ENCODE results near the gene FLRT1. TPM values are rescaled to one million over a fixed set of nuclear protein-coding genes. Genes with fewer than 3 reads are reported as not detected.

FLRT1 gene
- polyA plus RNA-seq, 1 donor from 2014 or later, result 2.6 TPM

DNA sequence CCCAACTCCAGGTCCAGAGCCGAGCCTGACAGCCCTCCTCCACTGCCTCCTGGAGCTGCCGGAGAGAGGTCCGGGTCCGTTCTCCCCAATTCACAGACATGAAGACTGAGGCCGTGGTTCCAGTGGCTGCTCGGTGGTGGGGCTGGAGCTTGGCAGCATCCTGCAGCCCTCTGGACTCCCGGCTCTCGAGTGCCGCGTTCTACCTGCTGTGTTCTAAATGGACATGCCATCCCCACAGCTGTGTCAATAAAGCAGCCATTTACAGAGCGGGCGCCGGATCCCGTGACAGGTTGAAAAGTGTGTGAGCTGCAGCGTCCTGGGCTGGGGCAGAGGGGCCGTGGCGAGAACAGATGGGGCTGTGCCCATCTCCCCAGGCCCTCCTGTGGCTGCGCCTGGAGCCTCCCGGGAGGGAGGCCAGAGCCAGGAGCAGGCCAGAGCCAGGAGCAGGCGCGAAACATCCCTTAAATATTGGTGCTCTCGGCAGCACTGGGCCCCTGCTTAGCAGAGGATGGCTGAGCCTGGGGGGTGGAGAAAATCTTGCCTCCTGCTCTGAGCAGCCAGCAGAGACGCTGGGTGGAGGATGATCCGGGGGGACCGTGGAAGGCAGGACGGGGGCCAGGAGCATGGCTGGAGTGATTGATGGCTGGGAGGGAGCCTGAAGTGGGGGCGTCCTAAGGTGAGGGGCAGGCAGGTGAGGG lies 46.2 kb downstream of the FLRT1 start:
- Histone ChIP-seq H3K79me2 (replicated peaks; ENCODE audit: insufficient read depth, low read length) (no peaks in the 10 kb centered on the region), H3K36me3 (ENCODE audit: insufficient read depth, low read length) (no peaks in the 10 kb centered on the region), H3K4me2 (ENCODE audit: low read length) (no peak overlapping the region), H3K27ac (ENCODE audit: low read length) (no peak overlapping the region), H3K4me3 (ENCODE audit: low read length) (no peak overlapping the region), H3K27me3 (ENCODE audit: insufficient read depth, low read depth, low read length) (no peaks in the 10 kb centered on the region), H3K9me3 (ENCODE audit: low read length) (no peaks in the 10 kb centered on the region), H4K20me1 (ENCODE audit: insufficient read depth) (no peaks in the 10 kb centered on the region), H3K9ac (ENCODE audit: low read length) (no peak overlapping the region), H2AFZ (ENCODE audit: low read depth, low read length) (no peak overlapping the region), H3K9me2 (ENCODE audit: insufficient read depth, low read length) (no peaks in the 10 kb centered on the region), H3F3A (ENCODE audit: insufficient read depth, low read length, poor library complexity, severe bottlenecking) (no peaks in the 10 kb centered on the region)
- TF ChIP-seq POLR2AphosphoS5 (IDR thresholded peaks at IDR 0.05) (no peak), TAF1 (IDR thresholded peaks at IDR 0.05; ENCODE audit: low read depth) (no peak), SMC3 (conservative IDR thresholded peaks at IDR 0.05; ENCODE audit: poor library complexity) (no peak), EP300 (conservative IDR thresholded peaks at IDR 0.05; ENCODE audit: poor library complexity, severe bottlenecking) (no peak), CTCF (IDR thresholded peaks at IDR 0.05; ENCODE audit: poor library complexity, severe bottlenecking) (no peak), RAD21 (conservative IDR thresholded peaks at IDR 0.05) (no peak), EZH2 (IDR thresholded peaks at IDR 0.05; ENCODE audit: borderline replicate concordance, insufficient read depth, low read length, poor library complexity, severe bottlenecking) (no peak), MXI1 (conservative IDR thresholded peaks at IDR 0.05; ENCODE audit: poor library complexity, severe bottlenecking) (no peak)
- TF ChIP-seq, protein P1, sequence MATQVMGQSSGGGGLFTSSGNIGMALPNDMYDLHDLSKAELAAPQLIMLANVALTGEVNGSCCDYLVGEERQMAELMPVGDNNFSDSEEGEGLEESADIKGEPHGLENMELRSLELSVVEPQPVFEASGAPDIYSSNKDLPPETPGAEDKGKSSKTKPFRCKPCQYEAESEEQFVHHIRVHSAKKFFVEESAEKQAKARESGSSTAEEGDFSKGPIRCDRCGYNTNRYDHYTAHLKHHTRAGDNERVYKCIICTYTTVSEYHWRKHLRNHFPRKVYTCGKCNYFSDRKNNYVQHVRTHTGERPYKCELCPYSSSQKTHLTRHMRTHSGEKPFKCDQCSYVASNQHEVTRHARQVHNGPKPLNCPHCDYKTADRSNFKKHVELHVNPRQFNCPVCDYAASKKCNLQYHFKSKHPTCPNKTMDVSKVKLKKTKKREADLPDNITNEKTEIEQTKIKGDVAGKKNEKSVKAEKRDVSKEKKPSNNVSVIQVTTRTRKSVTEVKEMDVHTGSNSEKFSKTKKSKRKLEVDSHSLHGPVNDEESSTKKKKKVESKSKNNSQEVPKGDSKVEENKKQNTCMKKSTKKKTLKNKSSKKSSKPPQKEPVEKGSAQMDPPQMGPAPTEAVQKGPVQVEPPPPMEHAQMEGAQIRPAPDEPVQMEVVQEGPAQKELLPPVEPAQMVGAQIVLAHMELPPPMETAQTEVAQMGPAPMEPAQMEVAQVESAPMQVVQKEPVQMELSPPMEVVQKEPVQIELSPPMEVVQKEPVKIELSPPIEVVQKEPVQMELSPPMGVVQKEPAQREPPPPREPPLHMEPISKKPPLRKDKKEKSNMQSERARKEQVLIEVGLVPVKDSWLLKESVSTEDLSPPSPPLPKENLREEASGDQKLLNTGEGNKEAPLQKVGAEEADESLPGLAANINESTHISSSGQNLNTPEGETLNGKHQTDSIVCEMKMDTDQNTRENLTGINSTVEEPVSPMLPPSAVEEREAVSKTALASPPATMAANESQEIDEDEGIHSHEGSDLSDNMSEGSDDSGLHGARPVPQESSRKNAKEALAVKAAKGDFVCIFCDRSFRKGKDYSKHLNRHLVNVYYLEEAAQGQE (IDR thresholded peaks at IDR 0.05; ENCODE audit: borderline replicate concordance), result no peak

- Histone ChIP-seq H3K4me3 (ENCODE audit: low read length) (no peak overlapping the region), H3K9ac (ENCODE audit: low read length) (no peak overlapping the region), H2AFZ (ENCODE audit: low read depth, low read length) (no peak overlapping the region), H3K27me3 (ENCODE audit: insufficient read depth, low read depth, low read length) (no peaks in the 10 kb centered on the region), H3K4me2 (ENCODE audit: low read length) (no peak overlapping the region), H3K27ac (ENCODE audit: low read length) (no peak overlapping the region), H3K36me3 (ENCODE audit: insufficient read depth, low read length) (no peaks in the 10 kb centered on the region), H3F3A (ENCODE audit: insufficient read depth, low read length, poor library complexity, severe bottlenecking) (no peaks in the 10 kb centered on the region), H3K9me2 (ENCODE audit: insufficient read depth, low read length) (no peaks in the 10 kb centered on the region), H4K20me1 (ENCODE audit: insufficient read depth) (no peaks in the 10 kb centered on the region), H3K9me3 (ENCODE audit: low read length) (no peaks in the 10 kb centered on the region), H3K79me2 (replicated peaks; ENCODE audit: insufficient read depth, low read length) (no peaks in the 10 kb centered on the region)
- no peak for TF ChIP-seq RAD21 (conservative IDR thresholded peaks at IDR 0.05)
Measured at GRCh38 chr11:64083398-64084080, 47.8 kb downstream of the FLRT1 start.

All from neural cell (in vitro differentiated cells).